Left lung (tissue), 10 donors: ENCODE measurements around the gene CAMK2D. TPM values are rescaled to one million over a fixed set of nuclear protein-coding genes. Genes with fewer than 3 reads are reported as not detected.

Experiments
- ATAC-seq: fragments of 200-7000 bp; cut with Tn5 transposase; one replicate; pipeline ENCODE4 v1.9.1; 2020; ENCODE audit warnings: moderate library complexity
- DNase-seq, 4 donors: peaks; one replicate each; pipeline ENCODE4 v3.0.0-alpha.2; 2013 to 2020
- H3K27ac ChIP-seq, 2 donors: fragments of 200-600 bp; sonication (generic) in 1 of 2; one replicate each; pipeline versions ENCODE4 v1.5.0 to v1.8.0; 2020 to 2021
- H3K27me3 ChIP-seq, 2 donors: fragments of 200-600 bp; sonication (generic) in 1 of 2; one replicate each; pipeline versions ENCODE4 v1.5.0 to v1.8.0; 2020 to 2021
- H3K36me3 ChIP-seq, 2 donors: fragments of 200-600 bp; sonication (generic) in 1 of 2; one replicate each; pipeline versions ENCODE4 v1.5.0 to v1.8.0; 2020 to 2021
- H3K4me1 ChIP-seq, 2 donors: fragments of 200-600 bp; one replicate each; pipeline ENCODE4 v1.8.0; 2021
- H3K4me3 ChIP-seq, 2 donors: fragments of 200-600 bp; sonication (generic) in 1 of 2; one replicate each; pipeline versions ENCODE4 v1.5.0 to v1.8.0; 2020 to 2021; ENCODE audit warnings: mild to moderate bottlenecking in 1 of 2
- H3K9me3 ChIP-seq, 2 donors: fragments of 200-600 bp; sonication (generic) in 1 of 2; one replicate each; pipeline versions ENCODE4 v1.5.0 to v1.8.0; 2020 to 2021
- CTCF ChIP-seq, 2 donors: fragments of 200-600 bp; sonication (generic) in 1 of 2; IDR thresholded peaks; one replicate each; pipeline versions ENCODE4 v1.5.0 to v1.8.0; 2021; ENCODE audit warnings: antibody characterized with exemption in 2 of 2
- intact Hi-C, 2 donors: fragments of 100-400 bp; cut with DNase I; formaldehyde crosslinking; loops; one replicate each; pipeline versions ENCODE4 v1.11.2 to v1.14.2; 2022
- polyA plus RNA-seq, 6 donors: library from polyadenylated mRNA; unstranded; fragments of 120-200 nt; gene quantifications; one replicate each; pipeline ENCODE4 v1.2.1, GENCODE V29; 2013; ENCODE audit not compliant: insufficient read length in 6 of 6
- total RNA-seq, 2 donors: library from RNA; stranded (reverse); fragmentation: NEBNext Ultra II Directional; extraction: Animal tissue kit (Norgen Biotek cat#: 25700); gene quantifications; one replicate each; pipeline ENCODE4 v1.2.1, GENCODE V29; 2021
- donor health status: DM: no; HTN: yes; CAD: no.
- donor health status: DM: no; HTN: no; CAD: no.

CAMK2D gene
- total and polyA plus RNA-seq, 8 donors: 50.3 to 93.2 (median 68.4) TPM

GRCh38 chr4:113742643-113743042 lies 18.9 kb downstream of the CAMK2D start:
- Histone ChIP-seq H3K27me3 (no peaks in the 10 kb centered on the region), H3K27ac (no peak overlapping the region), H3K36me3 (peaks cover 0 to 4% of the 10 kb centered on the region in 2 donors), H3K9me3 (no peaks in the 10 kb centered on the region), H3K4me1 (peaks cover 9% of the 10 kb centered on the region in 2 donors), H3K4me3 (no peak overlapping the region)
- no peak for ATAC-seq
- no peak for DNase-seq
- TF ChIP-seq CTCF (IDR thresholded peaks at IDR 0.05): no peak
- intact Hi-C loops: no loop called here

- Histone ChIP-seq H3K27me3 (no peaks in the 10 kb centered on the region), H3K4me1 (peaks cover 9% of the 10 kb centered on the region in 2 donors), H3K4me3 (no peak overlapping the region), H3K27ac (no peak overlapping the region), H3K9me3 (no peaks in the 10 kb centered on the region), H3K36me3 (peaks cover 0 to 4% of the 10 kb centered on the region in 2 donors)
- intact Hi-C loops: no loop called here
- no peak for TF ChIP-seq CTCF (IDR thresholded peaks at IDR 0.05)
- no peak for ATAC-seq
- no peak for DNase-seq
Observed at GRCh38 chr4:113741956-113742355, 19.6 kb downstream of the CAMK2D start.

GRCh38 chr4:113740857-113741379 lies 20.6 kb downstream of the CAMK2D start:
- Histone ChIP-seq H3K4me3 (no peak overlapping the region), H3K4me1 (peaks cover 9% of the 10 kb centered on the region in 2 donors), H3K9me3 (no peaks in the 10 kb centered on the region), H3K36me3 (peaks cover 0 to 4% of the 10 kb centered on the region in 2 donors), H3K27me3 (no peaks in the 10 kb centered on the region), H3K27ac (no peak overlapping the region)
- DNase-seq (no peak), ATAC-seq (no peak)
- TF ChIP-seq CTCF (IDR thresholded peaks at IDR 0.05): no peak
- intact Hi-C loops: no loop called here

GRCh38 chr4:113739197-113739596 lies 22.3 kb downstream of the CAMK2D start:
- intact Hi-C loops: no loop called here
- Histone ChIP-seq H3K27me3 (no peaks in the 10 kb centered on the region), H3K9me3 (no peaks in the 10 kb centered on the region), H3K36me3 (no peaks in the 10 kb centered on the region), H3K27ac (no peak overlapping the region), H3K4me3 (no peak overlapping the region), H3K4me1 (peaks cover 9% of the 10 kb centered on the region in 2 donors)
- no peak for DNase-seq
- no peak for TF ChIP-seq CTCF (IDR thresholded peaks at IDR 0.05)
- ATAC-seq: no peak

- H3K4me3 ChIP-seq: no peak overlapping the region
- H3K9me3 ChIP-seq: no peaks in the 10 kb centered on the region
- no peak for DNase-seq
- H3K4me1 ChIP-seq: peaks cover 9% of the 10 kb centered on the region in 2 donors
- intact Hi-C loops: no loop called here
- no peak overlapping the region for H3K27ac ChIP-seq
- no peaks in the 10 kb centered on the region for H3K36me3 ChIP-seq
- no peak for TF ChIP-seq CTCF (IDR thresholded peaks at IDR 0.05)
- H3K27me3 ChIP-seq: no peaks in the 10 kb centered on the region
- no peak for ATAC-seq
Observed at GRCh38 chr4:113738251-113738650, 23.3 kb downstream of the CAMK2D start.
